GM19238 (cell line): ENCODE results near the gene RIN3.

ENCODE experiments used
- DNase-seq: peaks from one replicate; pipeline ENCODE4 v3.0.0; 2011; ENCODE audit warnings: low spot score; ENCODE audit not compliant: insufficient read length

RIN3 gene

DNA sequence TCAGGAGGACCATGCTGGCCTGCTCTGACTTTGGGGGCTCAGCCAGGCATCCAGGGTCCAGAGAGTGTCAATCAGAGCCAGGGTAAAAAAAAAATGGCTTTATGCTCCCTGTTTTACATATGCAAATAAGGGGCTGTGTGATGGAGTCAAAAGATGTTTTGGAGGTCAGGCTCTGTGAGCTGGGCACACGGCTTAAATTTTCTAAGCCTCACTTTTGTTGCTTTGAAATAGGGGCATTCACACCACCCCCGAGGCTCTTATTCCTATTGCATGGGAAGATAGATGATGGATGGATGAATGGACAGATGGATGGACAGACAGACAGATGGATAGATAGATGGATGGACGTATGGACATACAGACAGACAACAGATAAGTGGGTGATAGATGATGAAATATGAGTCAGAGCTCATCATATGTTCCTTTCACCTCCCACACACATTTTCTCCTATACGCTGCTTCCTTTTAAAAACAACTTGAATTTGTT is 42.7 kb downstream of the RIN3 start:
- no peak for DNase-seq

DNA sequence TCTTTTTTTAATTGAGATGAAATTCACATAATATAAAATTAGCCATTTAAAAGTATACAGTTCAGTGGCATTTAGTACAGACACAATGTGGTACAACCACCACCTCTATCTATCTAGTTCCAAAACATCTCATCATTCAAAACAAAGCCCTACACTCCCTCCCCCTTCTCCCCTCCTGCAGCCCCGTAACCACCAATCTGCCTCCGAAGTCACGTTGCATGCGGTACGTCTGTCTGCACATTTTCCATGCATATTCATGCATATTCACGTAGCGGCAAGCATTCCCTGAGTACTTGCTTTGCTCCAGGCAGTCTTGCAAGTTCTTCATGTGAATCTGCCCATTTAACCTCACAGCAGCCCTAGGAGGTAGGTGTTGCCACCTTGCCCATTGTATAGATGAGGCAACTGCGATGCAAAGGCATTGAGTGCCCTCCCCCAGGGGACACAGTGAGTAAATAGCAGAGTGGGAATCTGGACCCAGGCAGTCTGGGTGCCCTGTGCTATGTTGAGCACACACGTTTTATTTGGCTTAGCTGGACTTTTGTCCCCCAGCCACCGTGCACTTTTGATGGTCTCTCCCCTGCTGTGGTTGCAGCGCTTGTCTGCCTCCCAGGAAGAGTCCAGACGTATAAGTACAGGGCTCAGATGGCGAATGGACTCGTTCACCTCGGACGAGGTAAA is 43.4 kb downstream of the RIN3 start:
- no peak for DNase-seq

DNA sequence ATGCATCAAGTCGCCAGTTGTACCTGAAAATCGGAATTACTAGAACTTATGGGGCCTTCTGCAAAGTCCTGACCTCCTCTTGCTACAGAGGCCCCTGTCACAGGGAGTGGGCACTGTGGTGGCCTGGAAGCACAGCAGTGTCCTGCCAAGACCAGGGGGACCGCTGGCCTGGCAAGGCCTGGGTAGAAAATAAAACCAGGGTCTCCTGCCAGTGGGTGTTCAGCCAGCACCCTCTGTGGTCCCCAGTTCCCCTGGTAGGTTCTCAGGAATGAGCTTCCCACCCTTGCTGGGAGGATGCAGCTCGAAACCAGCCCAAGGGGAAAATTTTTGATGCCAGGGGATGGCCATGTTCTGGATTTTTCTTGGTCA is 43.9 kb downstream of the RIN3 start:
- DNase-seq: no peak

DNA sequence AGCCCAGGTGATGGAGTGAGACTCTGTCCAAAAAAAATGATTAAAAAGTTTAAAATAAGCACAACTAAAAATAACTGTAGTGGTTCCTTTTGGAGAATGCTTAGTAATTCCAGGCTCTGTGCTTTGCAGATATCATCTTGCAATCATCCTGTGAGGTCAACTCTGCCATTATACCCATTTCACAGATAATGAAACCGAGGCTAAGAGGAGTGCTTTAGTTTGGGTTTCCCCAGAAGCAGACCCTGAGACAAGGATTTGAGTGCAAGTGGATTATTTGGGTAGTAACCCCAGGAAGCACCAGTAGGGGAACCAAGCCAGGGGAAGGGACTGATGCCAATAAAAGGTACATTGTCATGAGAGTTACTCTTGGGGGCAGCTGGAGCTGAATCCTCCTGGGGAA is 44.7 kb downstream of the RIN3 start:
- no peak for DNase-seq

DNA sequence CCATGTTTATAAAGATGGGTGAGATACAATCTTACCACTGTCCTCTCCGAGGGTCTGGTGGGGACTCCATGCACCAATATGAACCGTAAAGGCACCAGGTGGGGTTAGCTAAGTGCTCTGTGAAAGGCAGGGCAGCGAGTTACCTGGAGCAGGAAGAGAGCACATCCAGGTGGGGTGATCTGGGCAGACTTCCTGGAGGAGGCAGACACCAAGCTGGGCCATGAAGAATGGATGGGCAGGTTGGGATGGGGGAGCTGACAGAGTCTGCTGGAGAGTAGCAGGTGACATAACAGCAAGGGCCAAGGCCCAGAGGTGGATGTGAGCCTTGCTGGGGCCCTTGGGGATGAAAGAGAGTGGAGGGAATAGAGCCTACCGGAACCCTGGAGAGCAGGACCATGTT is 45.9 kb downstream of the RIN3 start:
- no peak for DNase-seq

DNA sequence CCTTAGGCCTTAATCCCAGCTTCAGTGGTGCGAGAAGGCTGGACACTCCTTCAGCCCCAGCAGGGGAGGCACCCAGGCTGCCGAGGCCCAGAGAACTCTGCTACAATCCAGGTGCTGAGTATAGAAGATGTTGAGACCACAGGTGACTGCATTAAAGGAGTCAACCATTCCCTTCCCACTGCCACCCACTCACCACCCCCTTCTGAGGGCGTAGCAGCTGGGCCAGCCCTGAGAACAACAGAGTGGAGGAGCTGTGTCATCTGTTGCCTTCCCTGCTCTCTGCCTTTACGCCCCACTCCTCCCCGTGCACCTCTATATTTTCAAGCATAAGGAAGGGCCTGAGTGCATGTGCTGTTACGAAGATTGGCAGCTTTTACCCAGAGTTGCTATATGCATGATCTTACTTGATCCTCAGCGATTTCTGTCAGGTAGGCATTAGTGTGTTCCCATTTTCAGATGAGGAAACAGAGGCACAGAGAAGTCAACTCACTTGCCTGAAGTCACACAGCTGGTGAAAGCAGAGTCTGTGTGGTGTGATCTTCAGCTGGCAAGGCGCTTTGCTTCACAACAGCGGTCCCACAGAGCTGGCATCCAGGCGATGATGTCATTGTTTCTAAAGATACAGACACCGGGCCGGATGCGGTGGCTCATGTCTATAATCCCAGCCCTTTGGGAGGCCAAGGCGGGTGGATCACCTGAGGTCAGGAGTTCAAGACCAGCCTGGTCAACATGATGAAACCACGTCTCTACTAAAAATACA is 46.7 kb downstream of the RIN3 start:
- no peak for DNase-seq

GRCh38 chr14:92561906-92562479 is 48.4 kb downstream of the RIN3 start:
- no peak for DNase-seq

DNA sequence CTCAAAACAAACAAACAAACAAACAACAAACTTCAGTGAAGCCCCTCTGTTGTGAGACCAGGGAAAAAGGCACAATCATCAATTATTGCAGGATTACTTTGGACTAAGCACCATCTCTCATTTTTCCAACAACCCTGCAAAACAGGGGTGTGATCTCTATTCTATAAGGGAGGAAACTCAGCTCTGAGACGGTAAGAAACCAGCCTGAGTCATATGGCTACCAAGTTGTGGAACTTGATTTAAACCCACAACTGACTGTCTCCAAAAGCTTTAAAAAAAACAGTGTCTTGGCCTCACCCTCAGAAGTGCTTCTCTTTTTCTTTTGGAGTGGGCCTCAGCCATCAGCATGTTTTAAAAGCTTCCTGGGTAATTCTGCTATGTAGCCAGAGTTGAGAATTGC is 49.8 kb downstream of the RIN3 start:
- peak; percentile 37 for DNase-seq

GRCh38 chr14:92563765-92564285 is 50.2 kb downstream of the RIN3 start:
- DNase-seq: no peak

DNA sequence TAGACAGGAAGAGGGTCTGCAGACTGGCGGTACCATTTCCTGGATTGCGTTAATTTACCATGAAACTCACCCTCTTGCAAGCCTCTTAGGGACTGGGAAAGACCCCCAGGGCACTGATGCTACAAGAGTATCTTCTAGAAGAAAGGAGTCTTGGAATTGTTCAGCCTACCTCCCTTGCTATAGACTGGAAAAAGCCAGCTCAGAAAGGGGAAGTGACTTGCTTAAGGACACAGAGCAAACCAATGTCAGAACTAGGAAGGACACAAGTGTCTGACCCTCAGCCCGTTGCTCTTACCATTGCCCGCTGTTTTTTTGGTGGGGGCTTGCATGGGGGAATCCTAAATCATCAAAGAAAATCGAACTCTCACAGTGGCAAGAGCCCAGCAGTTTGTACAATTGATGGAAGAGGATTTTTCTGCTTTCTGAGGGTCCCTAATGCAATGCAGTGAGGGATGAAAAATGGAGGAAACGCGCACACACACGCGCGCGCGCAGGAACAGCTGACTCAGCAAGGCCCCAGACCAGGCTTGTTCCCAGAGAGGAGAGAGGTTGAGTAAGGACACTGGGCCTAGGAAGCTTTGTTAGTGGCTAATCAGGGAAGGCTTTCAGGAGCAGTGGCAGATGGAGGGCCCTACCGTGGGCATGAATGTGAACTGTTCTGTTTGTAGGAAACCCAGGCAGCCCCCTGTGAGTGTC is 50.9 kb downstream of the RIN3 start:
- DNase-seq: no peak

DNA sequence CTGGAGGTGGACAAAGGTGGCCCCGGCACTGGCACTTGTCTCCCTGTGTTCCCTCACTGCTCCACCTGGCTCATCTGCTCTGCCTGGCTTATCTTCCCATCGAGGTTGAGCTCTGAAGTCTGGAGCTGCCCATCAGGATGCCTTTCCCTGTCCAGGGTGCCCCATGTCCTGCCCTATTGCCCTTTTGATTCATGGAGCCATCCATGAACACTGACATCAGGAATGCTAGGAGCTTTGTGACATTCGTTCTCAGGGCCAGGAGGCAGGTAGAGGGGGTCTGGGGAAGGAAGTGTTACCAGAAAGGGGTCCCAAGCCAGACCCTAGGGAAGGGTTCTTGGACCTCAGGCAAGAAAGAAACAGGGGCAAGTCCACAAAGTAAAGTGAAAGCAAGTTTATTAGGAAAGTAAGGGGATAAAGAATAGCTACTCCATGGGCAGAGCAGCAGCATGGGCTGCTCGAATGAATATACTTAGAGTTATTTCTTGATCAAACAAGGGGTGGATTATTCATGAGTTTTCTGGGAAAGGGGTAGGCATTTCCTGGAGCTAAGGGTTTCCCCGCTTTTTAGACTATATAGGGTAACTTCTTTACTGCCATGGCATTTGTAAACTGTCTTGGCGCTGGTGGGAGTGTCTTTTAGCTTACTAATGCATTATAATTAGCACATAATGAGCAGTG is 51.6 kb downstream of the RIN3 start:
- no peak for DNase-seq

DNA sequence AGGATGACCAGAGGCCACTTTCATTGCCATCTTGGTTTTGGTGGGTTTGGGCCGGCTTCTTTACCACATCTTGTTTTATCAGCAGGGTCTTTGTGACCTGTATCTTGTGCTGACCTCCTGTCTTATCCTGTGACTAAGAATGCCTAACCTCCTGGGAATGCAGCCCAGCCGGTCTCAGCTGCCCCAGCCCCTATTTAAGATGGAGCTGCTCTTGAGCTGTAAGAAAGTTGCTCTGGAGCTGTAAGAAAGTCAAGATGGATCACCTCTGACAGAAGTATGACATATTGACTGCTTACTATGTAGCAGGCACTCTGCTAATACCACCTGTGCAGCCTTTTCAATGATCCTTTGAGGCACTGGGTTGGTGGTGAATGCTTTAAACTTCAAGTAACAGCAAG is 52.1 kb downstream of the RIN3 start:
- DNase-seq: no peak

DNA sequence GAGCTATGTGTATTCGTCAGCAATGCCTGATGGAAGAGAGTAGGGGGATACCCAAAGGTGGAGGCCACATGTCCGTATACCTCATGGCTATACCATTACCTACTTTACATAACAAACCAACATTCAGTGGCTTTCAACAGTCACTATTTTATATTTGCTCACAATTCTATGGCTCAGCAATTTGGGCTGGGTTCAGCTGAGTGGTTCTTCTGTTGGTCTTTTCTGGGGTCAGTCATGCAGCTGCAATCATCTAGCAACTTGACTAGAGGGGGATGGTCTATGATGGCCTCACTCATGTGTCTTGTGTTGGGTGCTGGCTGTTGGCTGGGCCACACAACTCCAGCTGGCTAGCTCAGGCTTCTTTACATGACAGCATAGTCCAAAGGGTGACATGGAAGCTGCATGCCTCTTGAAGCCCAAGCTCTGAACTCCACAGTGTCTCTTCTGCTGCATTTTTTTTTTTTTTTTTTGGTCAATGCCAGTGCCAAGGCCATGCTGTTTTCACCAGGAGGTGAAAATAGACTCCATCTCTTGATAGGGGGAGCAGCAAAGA is 53.7 kb downstream of the RIN3 start:
- DNase-seq: no peak

GRCh38 chr14:92568621-92569479 is 55.3 kb downstream of the RIN3 start:
- DNase-seq: peak; percentile 76

DNA sequence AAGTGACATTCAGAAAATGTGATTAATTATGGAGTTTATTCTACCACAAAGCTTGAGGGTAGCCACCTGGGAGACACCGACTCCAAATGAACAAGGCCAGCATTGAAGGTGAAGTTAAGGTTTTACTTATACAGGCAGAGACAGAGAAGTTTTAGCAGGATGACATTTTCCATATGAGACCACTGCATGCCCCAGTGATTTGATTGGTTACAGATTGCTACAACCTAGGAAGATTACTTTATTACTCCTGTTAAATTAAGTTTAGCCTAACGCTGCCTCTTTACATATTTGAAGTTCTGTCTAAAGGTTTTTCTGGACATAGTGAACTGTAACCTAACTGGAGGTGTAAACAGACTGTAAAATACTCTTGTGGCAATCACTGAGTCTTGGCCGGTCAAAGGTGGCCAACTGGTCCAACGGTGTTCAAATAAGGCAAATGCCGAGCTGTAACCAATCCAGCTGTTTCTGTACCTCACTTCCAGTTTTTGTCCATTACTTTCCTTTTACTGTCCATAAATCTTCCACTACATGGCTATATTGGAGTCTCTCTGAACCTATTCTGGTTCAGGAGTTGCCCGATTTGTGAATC is 57.2 kb downstream of the RIN3 start:
- no peak for DNase-seq

GRCh38 chr14:92572050-92572449 is 58.5 kb downstream of the RIN3 start:
- DNase-seq: no peak

DNA sequence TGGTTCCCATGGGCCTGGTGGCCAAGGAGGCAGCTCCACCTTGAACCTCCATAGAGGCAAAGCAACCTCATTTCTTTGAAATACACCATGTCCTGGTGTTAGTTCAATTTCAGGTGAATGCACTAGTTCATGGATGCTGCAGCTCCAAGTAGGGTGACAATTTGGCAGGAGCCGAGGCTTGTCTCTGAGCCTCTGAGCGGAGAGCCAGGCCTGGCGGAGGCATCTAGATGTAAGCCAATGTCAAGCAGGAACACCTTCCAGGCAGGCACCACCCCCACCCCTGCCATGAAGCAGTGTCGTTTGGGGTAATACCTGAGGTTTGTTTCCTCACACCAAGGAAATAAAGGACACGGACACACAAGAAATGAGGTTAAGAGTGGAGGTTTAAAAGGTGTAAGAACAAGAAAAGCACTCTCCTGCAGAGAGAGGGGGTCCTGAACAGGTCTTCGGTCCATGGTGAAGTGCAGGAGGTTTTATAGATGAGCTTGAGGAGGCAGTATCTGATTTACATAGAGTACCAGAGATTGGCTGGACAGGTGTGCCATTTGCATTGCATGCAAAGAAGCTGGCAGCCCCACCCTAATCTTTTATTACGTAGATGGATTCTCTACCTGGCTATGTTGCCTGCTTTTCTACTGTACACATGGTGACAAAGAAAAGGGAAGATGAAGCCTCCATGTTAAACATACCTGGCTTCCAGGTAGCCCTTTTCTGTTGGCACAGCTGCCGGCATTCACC is 60.3 kb downstream of the RIN3 start:
- DNase-seq: no peak

DNA sequence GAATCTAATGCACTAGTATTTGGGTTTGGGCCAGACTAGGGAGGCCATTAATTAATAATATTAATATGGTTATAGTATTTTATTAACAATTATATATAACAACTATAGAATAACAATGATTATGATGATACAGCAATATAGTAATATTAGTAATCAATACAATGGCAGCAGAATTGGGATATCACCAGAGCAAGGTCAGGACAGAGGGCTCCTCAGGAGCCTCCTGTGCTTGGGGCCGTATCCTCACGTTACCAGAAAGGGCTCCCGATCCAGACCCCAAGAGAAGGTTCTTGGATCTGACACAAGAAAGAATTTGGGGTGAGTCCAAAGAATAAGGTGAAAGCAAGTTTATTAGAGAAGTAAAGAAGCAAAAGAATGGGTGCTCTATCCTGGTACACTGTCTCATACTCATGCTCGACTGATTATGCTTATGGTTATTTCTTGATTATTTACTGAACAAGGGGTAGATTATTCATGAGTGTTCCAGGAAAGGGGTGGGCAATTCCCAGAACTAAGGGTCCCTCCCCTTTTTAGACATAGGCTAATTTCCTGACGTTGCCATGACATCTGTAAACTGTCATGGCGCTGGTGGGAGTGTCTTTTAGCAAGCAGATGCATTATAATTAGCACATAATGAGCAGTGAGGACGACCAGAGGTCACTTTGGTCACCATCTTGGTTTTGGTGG is 61.6 kb downstream of the RIN3 start:
- DNase-seq: no peak
